Measurements from ENCODE around the gene OPA3.
"Not testable (repeated sequence)": the region's sequence is repeated elsewhere in the genome, so short reads cannot be mapped to it uniquely, and the experiment has no call there.

The OPA3 gene

GRCh38 chr19:45517641-45518468 is 66.7 kb downstream of the OPA3 start:
- no peak for DNase-seq

GRCh38 chr19:45517238-45517637 is 67.4 kb downstream of the OPA3 start:
- no peak for DNase-seq

GRCh38 chr19:45515807-45516401 is 68.7 kb downstream of the OPA3 start:
- DNase-seq = no peak

DNA sequence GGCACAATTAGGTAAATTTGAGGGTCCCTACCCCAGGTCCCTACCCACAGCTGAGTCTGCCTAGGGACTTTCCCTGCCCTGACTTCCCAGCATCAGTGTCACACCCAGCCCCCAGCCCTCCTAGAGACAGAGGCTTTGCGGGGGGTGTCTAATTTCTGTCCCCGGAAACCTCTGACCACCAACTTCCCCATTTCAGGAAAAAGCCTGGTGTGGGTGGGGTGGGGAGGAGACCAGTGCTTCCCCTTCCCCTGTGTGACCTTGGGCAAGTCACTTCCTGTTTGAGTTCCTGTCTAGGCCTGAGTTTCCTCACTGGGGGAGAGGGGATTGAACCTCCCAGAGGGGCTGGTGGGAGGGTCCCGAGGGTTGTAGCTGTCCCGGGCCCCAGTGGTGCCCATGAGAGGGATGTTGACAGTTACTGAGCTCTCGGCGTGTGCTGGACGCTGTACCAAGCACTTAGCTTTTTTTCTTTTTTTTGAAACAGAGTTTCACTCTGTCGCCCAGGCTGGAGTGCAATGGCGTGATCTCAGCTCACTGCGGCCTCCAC is 69.4 kb downstream of the OPA3 start:
- DNase-seq = no peak

DNA sequence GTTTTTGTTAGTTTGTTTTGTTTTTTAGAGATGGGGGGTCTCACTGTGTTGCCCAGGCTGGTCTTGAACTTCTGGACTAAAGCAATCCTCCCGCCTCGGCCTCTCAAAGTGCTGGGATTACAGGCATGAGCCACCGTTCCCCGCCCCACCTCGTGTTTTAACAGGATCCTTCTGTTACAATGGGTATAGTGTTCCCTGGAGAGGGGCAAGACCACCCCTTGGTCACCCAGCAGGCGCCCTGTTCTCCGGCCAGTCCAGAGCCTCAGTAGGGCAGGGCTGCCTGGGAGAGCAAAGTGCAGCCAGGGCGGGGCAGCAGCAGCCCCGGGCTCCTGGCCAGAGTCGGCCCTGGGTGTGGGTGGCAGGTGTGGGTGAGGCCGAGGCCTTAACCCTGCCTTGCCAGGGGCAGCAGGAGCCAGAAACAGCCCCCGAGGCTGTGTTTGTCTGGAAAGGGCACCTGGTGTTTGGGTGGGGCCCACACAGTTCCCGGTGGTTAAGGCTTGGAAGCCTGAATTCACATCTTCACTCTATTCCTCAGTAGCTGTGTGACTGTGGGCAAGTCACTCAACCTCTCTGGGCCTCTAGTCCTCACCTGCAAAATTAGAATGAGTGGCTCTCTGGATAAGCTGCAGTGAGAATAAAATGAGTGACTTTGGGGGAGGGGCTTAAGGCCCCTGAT is 70.1 kb downstream of the OPA3 start:
- DNase-seq = no peak

DNA sequence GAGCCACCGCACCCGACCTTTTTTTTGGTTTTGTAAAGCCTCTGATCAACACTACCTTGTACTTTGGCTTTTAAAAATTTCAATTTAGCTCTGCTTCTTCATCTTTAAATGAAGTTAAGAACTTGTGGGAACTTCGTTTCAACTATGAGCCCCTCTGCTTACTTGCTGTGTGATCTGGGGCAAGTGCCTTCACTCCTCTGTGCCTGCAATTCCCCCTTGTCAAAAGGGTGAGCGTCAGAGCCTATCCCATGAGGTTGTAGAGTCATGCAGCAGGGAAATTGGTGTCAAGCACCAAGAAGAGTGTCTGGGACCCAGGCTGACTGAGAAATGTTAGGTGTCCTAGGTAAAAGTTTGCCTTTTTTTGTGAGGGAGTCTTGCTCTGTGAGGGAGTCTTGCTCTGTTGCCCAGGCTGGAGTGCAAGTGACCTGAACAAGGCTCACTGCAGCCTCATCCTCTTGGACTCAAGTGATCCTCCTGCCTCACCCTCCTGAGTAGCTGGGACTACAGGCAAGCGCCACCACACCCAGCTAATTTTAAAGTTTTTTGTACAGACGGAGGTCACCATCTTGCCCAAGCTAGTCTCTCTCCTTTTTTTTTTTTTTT is 71.6 kb downstream of the OPA3 start:
- DNase-seq = no peak

DNA sequence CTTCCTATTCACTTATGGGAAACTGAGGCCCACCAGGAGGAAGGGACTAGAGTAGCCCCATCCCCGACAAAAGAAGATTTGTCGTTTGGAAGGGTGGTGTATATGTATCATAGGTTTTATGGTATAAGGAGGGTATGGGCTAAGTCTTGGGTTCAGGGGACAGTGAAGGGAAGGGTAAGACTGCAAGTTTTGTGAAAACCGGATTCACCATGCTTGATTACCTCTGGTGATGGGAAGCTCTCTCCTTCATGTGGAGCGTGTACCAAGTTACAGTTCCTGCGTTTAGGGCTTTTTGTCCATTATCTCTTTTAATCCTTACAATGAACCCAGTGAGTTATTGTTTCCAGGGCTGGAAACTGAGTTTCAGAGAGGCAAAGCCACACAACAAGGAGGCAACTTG is 73.5 kb downstream of the OPA3 start:
- no peak for DNase-seq

DNA sequence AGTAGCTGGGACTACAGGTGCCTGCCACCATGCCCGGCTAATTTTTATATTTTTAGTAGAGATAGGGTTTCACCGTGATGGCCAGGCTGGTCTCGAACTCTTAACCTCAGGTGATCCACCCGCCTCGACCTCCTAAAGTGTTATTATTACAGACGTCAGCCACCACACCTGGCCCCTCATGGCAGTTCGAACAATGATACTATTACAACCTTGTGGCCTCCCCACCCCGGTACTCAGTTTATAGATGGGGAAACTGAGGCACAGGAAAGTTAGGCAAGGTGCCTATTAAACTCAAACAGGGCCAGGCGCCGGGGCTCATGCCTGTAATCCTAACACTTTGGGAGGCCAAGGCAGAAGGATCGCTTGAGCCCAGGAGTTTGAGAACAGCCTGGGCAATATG is 74.2 kb downstream of the OPA3 start:
- not testable (repeated sequence) for DNase-seq

GRCh38 chr19:45509692-45510015 is 74.9 kb downstream of the OPA3 start:
- no peak for DNase-seq

DNA sequence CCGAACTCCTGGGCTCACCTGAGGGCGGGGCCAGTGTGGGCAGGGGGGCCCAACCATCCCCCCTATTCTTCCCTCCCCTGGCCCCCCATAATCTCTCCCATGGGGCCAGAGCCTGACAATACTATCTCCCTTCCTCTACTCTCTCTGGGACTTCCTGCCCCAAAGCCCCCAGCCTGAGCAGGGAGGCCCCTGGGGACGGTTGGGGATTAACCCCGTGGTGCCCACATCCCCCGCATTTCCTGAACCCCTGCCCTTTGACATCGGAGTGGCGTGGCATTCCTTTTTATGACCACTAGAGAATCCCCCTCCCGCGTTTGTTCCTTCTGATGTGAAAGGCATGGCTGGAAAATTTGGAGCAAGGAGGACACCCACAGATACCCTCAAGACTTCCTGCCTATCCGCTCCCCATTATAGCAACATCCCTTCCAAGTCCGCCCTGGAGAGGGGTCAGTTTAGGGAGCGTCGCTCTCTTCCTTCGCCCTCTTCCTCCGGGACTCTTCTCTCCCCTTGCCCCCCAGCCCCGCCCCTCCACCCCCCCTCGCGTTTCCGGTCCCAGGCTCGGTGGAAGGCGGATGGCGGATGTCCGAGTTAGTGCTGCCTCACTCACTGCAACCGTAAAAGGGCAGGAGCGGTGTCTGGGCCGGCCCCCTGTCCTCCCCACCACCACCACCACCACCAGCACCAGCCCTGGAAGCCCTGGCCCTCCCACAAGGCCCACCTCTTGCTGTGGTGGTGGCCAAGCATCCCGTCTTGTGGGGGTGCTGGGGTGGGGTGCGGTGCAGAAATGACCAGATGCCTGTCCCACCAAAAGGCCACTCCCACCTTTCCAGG is 75.5 kb downstream of the OPA3 start:
- no peak for DNase-seq

- peak; percentile 51 for DNase-seq
These were observed 76.2 kb downstream of the OPA3 start for GRCh38 chr19:45508417-45508860.

DNA sequence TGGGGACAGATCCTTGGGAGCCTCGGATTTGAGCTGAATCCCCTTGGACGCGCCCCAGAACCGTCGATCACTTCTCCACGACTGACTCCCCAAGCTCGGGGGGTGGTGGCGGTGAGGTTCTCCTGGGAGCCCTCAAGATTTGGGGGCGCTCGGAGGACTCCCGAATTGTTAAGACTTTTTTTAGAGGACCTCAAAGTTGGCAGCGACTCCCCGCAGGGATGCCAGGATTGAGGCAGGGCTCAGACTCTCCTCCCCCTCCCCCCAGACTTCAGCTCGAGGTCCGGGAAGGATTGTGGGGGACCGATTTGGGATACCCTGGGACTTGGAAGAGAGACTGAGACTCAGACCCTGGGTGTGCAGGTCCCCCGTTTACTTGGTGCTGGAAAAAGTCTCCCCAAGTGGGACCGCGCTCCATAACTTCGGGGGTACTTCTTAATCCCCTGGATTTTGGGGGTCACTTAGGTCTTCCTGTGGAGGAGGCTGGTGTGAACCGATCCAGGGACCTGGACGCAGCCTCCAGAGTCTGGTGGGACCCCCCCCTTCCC is 76.7 kb downstream of the OPA3 start:
- DNase-seq = no peak

DNA sequence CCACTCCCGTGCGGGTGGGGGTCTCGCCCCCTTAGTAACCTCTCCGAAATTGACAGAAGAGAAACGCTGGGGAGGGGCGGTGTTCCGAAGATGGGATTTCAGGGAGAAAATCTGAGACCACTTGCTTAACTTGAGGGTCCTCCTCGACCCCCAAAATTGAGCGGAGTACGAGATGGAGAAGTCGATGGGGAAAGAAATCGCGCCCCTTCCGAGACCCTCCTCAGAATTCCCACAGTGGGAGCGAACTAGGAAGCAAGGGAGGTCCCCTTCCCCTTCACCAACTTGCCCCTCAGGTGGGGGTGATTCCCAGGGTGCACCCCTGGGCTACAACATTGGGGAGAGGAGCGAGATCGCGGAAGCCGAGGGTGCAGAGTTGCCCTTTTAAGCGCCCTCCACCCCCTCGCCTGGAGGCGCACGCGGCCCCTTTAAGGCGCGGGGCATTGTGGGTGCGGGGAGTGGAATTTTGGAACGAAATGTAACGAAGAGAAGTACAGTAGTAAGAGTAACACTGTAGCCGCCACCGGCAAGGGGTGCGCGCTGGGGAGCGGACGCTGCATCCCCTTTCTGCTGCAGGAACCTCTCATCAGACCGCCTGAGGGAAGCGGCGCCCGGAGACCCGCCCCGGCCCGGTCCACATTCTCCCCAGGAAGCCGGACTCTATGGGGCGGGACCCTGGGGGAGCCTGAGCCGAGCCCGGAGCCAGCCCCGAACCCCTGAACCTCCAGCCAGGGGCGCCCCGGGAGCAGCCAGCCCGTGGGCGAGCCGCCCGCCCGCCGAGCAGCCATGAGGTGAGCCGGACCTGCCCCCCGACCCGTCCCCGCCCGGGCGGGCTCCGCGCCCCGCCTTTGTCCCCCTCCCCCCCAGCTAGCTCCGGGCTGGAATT is 77.4 kb downstream of the OPA3 start, which contains the start of gene VASP:
Gene VASP, plus strand, starts transcription at position 491 of the 883 bp plus-strand sequence. Its CDS starts 293 bp downstream, at position 784.
- peak; percentile 89 for DNase-seq

DNA sequence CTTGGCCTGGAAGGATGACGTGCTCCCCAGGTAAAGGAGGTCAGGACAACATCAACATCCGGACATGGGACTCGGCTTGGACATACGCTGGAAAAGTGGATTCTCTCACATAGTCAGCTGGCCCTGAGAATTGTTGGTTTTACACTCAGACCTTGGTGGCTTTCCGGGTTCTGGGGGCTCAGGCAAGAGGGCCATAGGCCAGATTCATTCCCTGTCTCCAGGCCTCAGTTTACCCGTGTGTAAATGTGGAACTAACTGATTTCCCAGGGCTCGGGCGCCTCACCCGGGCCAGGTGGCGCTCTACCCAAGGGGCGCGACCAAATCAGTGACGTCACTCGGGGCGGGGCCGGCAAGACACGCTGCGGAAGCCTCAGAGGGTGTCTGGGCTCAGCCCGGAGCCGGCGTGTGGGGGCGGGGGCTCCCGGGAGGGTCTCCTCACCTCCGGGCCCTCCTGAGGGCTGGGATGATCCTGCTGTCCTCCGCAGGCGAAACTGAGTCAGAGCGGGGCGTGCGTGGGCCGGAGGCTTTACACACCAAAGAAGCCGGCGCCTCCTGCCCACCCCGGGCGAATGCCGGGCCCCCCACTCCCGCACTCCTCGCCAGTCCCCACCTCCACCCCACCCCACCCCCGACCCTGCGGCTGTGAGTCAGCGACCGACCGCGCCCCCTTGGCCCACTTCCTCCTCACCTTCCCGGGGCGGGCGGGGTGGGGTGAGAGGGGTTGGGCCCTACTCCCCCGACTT is 78.2 kb downstream of the OPA3 start:
- peak; percentile 99 for DNase-seq

DNA sequence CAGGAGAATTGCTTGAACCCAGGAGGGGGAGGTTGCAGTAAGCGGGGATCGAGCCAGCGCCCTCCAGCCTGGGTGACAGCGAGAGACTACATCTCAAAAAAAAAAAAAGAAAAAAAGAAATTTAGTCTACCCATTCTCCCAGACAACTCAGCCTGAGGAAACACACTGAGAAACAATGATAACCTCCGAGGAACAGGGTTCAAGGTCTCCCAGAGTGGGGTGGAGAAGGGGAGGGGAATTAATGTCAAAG is 78.7 kb downstream of the OPA3 start:
- no peak for DNase-seq

DNA sequence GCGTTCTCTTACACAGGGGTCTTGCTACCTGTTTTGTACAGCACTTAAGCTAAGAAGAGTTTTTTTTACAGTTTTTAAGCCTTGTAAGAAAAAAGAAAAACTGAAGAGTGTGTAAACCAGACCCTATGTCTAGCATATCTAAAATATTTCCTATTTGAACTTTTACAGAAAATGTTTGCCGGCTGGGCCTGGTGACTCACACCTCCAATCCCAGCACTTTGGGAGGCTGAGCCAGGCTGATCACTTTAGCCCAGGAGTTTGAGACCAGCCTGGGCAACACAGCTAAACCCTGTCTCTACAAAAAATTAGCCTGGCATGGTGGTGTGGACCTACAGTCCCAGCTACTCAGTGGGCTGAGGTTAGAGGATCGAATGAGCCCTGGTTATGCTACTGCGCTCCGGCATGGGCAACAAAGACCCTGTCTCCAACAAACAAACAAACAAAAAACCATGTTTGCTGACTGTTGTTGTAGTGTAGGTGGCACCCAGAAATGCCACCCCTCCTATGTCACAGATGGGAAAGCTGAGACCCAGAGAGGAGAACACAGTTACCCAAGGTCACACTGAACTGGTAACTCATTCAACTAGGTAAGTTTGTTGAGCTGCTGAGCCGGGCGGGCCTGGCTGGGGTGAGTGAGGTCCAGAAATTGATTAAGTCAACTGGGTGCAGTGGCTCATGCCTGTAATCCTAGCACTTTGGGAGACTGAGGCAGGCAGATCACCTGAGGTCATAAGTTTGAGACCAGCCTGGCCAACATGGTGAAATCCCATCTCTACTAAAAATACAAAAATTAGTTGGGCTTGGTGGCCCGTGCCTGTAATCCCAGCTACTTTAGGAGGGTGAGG is 79.2 kb downstream of the OPA3 start:
- no peak for DNase-seq

GRCh38 chr19:45503909-45504308 is 80.7 kb downstream of the OPA3 start:
- DNase-seq = no peak

- DNase-seq = no peak
These were observed 82.5 kb downstream of the OPA3 start for GRCh38 chr19:45502111-45502510.

DNA sequence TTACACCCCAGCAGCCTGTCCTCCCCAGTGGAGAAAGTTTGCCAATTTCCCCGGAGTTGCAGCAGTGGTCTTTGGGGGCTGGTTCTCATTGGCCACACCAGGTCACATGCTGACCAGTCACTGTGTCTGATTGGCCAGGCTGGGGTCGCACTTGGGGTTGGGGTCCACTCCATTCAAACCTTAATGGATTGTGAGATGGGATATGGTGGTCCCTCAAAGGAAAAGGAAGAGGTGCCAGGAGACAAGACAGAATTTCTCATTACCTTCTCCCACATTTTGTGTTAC is 82.9 kb downstream of the OPA3 start:
- no peak for DNase-seq
